NB4 (cell line): ENCODE results near the gene AKR1B15.

ENCODE experiments used
- CTCF ChIP-seq: IDR thresholded peaks from one replicate; pipeline ENCODE4 v1.5.1; 2012; ENCODE audit warnings: low read depth, low read length
- MAX ChIP-seq: IDR thresholded peaks from 2 replicates; pipeline ENCODE4 v1.6.1; 2011; ENCODE audit warnings: low read depth, low read length

GRCh38 chr7:134619627-134620331, 70.9 kb downstream of the AKR1B15 start:
- no peak for TF ChIP-seq CTCF
- TF ChIP-seq MAX: no peak
